HG03045 (cell line): Measurements from ENCODE around the gene RNF144A.
"Not testable (repeated sequence)": the region's sequence is repeated elsewhere in the genome, so short reads cannot be mapped to it uniquely, and the experiment has no call there.

Experiments
- ATAC-seq: cut with Tn5 transposase; IDR thresholded peaks from one replicate; pipeline ENCODE4 v1.9.1; 2021; ENCODE audit warnings: mild to moderate bottlenecking, moderate library complexity; ENCODE audit not compliant: unreplicated experiment

Gene RNF144A

GRCh38 chr2:7001395-7001794, 84.2 kb downstream of the RNF144A start:
- ATAC-seq: not testable (repeated sequence)

- no peak for ATAC-seq
Measured at GRCh38 chr2:7003895-7004294, 86.7 kb downstream of the RNF144A start.

- no peak for ATAC-seq
Measured at GRCh38 chr2:7004636-7005035, 87.4 kb downstream of the RNF144A start.

DNA sequence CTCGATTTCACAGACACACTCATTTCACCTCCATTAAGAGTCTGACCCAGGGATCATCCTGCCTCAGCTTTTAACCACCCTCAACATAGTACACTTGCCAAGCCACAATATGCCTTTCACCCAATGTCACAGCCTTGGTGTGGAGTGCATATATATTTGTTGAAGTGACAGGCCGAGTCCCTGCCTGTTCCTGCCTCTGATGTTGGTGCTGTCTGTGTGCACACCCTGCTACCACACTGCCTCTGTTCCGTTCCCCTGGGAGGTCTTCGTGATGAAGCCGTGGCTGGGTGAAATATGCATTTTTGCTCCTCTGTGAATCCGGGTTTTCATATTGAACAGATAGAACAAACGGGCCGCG, 90.3 kb downstream of the RNF144A start:
- ATAC-seq: no peak

DNA sequence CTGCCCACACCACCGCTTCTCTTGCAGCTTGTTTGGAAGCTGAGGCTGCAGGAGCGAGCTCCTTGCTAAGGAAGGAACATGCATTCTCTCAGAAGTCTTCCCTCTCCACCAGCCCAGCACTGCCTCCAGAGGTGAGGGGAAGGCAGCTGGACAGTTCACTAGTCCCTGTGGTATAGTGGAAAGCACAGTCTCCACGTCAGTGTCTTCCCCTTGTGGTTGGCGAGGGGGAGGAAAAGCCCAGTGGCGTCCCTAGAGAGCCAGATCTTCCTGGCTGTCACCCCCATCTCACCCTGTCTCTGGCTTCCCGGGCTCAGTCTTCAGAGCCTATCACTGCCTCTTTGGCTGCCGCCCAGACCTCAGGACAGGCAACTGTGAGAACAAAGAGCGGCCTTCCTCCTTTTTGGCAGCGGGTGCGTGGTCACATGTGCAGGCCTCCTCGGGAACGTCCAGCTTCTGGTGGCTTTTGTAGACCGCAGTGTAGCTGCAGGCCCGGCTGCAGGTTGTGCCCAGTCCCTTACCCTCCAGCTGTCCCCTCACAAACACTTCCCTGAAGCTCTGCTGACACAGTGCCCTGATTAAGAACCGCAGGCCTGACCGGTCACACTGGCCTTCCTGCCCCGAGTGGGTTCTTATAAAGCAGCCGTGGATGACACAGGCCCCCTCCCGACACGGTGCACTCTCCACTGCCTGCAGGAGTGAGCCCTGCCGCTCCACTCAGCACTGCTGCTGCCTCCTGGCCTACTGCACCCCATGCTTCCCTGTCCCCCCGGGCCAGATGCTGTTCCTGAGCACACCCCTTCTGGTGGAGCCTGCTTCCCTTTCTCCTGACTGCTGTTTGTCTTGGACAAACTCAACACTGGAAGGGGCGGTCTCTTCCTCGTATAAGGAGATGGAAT, 90.9 kb downstream of the RNF144A start:
- ATAC-seq: no peak

DNA sequence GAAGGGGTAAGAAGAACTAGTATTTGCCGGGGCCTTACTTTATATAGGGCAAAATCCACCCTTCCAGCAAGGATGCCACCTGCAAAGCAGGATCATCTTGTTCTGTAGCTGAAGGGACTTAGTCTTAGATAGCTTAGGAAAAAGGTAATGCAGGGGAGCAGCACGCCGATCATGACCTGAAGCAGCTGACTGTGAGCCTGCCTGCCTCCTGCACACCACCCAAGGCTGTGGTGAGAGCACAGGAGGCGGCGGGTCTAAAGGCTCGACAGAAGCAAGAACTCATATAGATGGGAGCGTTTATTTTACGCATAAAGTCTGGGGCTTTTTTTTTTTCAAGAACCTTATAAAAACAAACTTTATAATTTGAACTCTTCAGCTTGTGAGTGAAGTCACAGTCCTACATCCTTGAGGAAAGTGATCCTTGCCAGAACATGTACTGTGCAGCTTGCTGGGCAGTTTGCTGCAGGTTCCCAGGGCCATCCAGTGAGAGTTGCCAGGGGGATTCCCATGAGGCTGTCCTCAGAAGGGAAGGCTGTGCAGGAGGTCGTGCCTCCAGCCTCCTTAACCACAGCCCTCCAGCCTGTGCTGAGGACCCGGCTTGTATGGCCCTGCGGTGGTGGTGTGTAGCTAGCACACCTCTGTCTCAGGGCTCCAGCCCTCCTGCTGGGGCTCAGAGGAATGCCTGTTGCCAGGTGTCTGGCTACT, 92.1 kb downstream of the RNF144A start:
- no peak for ATAC-seq

GRCh38 chr2:7010391-7011054, 93.3 kb downstream of the RNF144A start:
- ATAC-seq: no peak

DNA sequence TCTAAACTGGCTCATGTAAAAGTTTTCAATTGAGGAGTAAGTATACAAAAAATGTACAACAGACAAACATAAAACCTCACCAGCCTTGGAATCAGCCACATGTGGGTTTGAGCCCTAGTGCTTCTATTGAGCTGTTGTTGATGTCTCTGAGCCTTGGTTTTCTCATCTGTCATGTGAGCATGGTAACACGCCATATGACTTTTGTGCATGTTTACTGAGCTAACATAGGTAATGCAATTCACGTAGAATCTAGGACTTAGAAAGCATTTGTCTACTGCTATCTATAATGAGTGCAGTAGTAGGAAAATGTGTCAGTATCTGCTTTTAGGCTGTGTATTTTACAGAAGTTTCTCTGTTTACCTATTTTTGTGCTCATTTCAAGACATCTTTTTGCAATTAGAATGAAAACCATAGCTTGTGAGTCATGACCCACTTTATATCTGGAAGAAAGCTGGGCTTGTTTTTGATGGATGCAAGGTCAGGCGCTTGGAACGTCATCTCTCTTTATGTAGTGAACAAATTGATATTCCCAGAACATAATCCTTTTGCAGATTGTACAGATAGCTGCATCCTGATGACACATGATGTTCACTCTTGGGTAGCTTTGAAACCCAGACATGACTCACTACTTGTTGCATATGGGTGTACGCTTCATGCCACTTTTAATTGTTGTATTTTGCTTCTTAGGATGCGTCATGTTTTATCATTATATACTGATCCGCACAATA, 94.3 kb downstream of the RNF144A start:
- no peak for ATAC-seq

- no peak for ATAC-seq
Measured at GRCh38 chr2:7012141-7012764, 95.0 kb downstream of the RNF144A start.

GRCh38 chr2:7013471-7014160, 96.4 kb downstream of the RNF144A start:
- no peak for ATAC-seq

DNA sequence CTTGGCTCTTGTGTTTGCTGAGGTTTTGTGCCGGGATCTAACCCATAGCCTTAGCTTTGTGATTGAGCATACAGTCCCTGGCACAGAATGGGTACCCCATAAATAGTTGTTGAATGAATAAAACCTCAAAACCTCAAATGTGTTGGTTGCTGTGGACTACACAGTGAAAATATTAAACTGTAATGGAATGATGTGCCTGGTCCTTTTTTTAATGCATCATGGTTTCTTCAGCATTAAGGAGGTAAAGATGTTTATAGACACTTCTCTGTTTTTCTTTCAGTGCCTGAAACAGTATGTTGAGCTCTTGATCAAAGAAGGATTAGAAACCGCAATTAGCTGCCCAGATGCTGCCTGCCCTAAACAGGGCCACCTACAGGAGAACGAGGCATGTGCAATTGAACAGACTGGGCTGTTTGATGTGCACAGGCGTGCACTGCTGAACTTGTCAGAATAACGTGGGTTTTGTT, 97.0 kb downstream of the RNF144A start:
- no peak for ATAC-seq

- no peak for ATAC-seq
Measured at GRCh38 chr2:7015007-7015950, 98.1 kb downstream of the RNF144A start.

GRCh38 chr2:7016148-7016547, 98.9 kb downstream of the RNF144A start:
- no peak for ATAC-seq

DNA sequence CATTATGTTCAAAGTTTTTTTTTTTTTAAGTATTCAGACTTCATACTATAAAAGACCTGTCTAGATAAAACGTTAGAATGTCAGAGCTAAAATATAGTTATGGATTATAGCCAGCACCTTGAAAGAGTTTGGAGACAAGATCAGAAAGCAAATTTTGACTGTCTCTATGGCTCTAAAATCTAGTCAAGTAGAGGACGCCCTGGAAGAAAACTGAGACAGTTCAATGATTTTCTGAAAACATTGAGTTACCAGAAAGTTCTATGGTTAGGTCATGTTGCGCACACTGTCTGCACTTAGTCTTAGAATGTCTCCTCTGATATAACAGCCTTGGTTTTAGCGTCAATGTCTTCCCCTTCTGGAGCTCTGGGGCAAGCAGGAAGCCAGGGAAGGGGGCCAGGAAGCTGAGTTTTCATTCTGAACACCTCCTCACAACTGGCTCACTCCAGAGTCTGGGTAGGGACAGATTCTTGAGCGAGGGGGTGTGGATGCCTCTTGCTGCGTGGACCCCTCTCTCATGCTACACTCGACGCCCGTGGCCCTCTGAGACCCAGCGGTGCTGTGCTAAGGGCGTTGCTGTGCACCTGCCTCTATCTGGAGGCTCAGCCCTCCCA, 99.5 kb downstream of the RNF144A start:
- no peak for ATAC-seq

DNA sequence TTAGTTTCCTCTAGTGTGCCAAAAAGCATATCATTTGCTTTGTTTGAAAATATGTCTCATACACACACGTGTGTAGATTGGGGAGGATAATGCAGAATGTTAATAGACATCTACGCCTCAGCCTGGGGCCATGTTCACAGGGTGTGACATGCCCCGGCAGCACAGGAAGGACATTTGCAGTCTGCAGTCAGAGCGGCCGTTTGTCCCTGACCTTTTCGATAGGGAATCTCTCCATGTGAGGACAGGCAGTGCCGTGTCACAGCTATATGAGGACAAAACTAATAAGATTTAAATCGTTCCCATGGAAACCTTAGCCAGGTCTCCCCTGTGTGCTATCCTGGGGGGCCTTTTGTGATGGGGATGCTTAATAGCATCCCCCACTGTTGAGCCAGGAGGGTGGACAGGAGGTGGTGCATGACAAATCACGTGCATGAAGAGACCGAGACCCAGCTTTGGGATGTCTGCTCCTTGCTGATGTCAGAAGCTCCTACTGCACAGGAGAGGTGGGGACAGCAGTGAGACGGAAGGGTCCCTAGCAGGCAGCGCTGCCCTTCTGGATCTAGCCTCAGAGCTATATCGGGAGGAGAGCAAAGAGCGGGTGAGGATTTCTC, 100.6 kb downstream of the RNF144A start:
- ATAC-seq: no peak

GRCh38 chr2:7018282-7018701, 101.1 kb downstream of the RNF144A start:
- ATAC-seq: no peak

- ATAC-seq: no peak
Measured at GRCh38 chr2:7018767-7019166, 101.6 kb downstream of the RNF144A start.

DNA sequence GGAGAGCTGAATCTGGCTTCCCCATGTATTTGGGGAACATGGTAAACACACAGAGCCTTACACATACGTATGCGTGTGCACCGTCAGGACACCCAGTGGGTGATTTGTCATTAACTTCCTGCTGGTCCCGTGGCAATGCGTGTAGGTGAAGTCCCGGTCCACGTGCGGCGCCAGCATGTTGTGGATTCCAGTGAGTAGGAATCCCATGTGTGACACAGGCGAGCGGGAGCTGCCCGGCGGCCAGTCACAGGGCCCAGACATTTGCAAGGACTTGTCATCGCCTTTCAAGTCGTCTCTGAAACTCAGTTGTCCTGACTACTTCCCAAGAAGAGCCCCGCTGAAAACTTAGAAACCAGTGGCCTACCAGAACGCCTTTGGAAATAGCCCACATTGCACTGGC, 102.0 kb downstream of the RNF144A start:
- no peak for ATAC-seq
